Fibroblast of skin of scalp (primary cell): Measurements from ENCODE around the gene FAF2.

Experiments
- DNase-seq: peaks from one replicate; pipeline ENCODE4 v3.0.0-alpha.2; 2013

The FAF2 gene

GRCh38 chr5:176531902-176532493, 83.8 kb downstream of the FAF2 start:
- no peak for DNase-seq

DNA sequence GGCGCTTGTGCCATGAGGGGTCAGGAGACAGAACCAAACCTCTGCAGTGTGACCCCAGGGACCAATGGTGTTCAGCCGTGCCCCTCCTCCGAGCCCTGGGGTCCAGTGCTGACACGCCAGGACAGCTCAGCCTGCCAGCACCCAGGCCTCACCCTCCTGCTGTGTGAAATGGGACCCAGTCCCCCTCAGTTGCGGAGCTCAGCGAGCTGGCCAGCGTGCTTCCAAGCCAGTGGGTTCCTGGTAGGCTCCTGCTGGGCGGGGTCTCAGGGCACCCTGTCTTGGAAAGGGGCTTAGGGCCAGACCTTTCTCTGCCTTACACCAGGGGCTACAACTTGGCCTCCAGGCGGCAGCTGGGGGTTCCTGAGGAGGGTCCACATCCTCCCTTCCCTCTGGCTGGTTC, 84.6 kb downstream of the FAF2 start:
- DNase-seq, result no peak

- DNase-seq, result peak; percentile 17
Observed at GRCh38 chr5:176533390-176533789, 85.2 kb downstream of the FAF2 start.

- DNase-seq, result no peak
Observed at GRCh38 chr5:176533894-176534611, 85.9 kb downstream of the FAF2 start.

GRCh38 chr5:176534640-176535039, 86.5 kb downstream of the FAF2 start:
- no peak for DNase-seq

GRCh38 chr5:176535101-176535663, 87.0 kb downstream of the FAF2 start:
- DNase-seq, result peak; percentile 18

- no peak for DNase-seq
Observed at GRCh38 chr5:176535664-176536131, 87.5 kb downstream of the FAF2 start.

DNA sequence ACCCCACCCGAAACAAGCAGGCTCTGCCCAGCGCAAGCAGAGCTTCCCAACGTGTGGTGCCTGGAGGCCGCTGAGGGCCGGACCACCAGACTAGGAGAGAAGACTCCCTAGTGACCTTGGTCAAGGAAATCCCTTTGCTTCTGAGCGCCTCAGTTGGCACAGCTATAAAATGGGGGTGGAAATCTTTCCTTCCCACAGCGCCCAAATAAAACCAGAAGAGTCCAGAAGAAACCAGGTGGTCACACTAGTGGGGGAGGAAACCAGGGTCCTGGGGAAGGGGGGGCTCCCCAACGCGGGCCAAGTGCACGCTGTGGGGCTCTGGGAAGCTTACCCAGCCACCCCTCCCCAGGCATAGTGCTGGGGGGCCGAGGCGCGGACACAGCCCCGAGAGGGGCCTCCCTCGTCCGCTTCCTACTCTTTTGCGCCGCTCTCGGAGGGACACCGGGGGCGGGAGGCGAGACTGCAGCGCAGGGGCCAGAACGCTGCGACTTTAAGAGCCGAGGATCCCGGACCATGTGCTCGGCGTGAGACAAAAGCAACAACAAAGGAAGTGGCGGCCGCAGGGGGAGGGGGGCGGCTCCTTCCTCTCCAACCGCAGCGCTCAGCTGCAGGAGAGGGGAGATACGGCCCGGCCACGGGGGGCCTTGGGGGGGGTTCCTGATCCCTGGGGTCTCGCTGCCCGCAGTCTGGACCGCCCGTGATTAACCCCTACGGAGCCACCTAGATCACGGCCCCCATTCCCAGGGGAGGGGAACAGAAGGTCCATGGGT, 88.1 kb downstream of the FAF2 start:
- peak; percentile 82 for DNase-seq

GRCh38 chr5:176536902-176537553, 88.8 kb downstream of the FAF2 start, which contains the start of gene RNF44:
Gene RNF44, minus strand, starts transcription at chr5:176537402. Its CDS starts 4,930 bp downstream, at chr5:176532472.
- DNase-seq, result peak; percentile 98

DNA sequence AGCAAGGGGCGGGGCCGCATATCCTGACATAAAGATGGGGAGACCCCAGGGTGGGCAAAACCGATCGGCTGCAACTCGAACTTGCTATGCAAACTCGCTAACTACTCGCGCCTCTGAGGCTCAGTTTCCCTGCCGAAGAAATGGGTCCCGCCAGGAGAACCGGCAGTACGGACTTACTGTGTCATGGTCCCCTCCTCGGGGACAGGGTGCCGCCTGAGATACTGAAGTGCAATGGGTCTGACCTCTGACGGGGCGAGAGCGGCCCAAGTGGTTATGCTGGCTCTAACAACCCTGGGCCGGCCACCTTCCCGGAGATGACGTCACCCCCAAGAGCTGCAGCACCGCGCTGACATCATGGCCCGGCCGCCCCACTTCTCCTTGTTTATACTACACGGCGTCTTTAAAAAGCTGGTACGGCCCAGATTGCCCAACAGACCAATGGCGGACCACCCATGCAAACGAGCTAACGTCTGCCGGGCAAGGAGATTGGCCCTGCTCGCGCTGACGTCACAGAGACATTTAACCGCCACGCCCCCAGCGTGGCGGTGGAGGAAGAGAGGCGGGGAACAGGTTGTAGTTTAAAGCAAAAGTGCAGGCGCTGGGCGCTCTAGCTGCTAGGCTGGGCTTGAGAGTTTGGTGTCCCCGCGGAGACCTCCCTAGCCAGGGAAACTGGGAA, 89.5 kb downstream of the FAF2 start:
- peak; percentile 100 for DNase-seq

- DNase-seq, result no peak
Observed at GRCh38 chr5:176538230-176538988, 90.2 kb downstream of the FAF2 start.

GRCh38 chr5:176538989-176539384, 90.8 kb downstream of the FAF2 start:
- DNase-seq, result no peak

DNA sequence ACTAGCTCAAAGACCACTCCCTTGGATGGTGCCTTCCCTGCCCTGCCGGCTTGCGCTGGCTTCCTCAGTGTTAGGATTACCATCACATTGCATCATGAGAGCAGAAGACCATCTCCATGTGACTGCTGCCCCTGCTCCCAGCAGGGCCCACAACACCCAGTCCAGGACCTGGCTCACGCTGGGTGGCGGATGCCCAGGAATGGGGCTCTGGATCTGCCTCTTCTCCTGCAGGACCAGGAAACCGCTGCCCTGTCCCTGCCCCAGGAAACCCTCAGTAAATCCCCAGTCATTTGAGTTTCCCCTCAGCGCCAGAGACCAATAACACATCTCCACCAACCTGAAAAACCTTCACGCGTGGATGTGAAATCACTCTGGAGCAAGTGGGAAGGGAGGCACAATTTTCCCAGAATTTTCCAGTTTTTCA, 92.3 kb downstream of the FAF2 start:
- DNase-seq, result peak; percentile 38

DNA sequence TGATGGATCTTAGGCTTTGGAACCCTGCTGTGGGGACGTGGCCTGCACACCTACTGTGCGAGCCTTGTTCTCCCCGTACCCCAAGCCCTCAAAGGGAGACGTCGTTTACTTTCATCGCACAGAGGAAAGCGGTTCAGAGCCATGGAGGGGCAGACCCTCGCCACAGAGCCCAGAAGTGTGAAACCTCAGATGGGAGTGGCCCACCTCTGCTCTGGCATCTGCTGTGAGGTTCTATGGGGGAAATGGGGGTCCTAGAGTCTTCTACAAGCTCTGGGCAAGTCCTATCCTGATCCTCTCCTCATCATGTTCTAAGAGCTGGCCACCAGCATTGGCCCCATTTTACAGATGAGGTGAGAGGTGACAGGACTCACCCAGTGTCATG, 92.8 kb downstream of the FAF2 start:
- no peak for DNase-seq

DNA sequence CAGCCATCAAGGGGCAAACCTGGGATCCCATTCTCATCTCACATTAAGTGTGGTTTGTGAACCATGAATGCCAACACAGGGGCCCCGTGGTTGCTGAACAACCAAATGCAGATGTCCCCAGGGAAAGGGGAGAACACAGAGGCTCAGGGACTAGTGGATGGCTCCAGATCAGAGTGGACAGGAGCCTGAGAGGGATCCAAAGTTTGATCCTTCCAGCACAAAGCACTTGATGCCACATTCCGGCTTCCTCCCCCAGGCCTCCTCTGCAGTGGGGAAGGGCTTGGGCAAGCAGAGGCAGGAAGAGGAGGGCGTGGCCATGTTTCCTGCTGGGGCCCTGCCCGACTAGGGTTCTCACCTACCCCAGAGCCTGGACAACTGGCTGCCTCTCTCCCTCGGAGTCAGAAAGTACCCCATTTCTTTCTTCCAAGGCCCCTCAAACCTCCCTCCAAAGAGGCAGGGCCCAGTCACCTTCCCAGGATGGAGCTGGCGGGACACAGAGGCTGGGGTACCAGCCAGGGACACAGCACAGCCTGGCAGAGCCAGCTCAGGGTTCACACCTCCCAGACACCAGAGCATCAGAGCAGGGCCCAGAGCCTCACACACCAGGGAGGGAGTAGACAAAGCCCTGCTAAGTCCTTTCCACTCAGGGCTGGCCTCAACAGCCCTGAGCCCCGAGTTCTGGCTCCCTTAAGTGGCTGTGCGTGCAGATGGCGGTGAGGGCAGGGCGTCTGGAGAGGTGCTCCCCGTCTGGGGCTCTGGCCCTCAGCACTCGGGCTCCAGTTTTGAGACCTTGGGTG, 93.4 kb downstream of the FAF2 start:
- DNase-seq, result peak; percentile 29

DNA sequence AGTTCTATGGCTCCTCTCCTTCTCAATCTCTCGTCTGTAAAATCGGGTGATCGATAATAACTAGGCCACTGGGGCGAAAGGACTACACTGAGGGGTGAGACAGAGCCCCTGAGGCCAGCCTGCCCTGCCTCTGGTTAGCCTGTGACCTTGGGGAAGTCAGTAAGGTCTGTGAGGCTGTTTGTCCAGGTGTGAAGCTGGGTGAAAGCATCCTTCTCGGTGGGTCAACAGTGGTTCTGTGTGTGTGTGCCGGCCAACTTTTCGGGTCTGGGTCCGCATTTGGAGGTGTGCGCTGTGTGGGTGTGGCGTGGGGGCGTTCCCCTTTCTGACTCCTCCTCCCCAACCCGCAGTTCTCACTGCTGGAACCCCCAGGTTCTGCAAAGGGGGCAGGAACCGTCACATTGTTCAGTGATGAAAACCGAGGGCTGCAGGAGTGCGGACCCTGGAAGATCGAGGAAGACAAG, 94.0 kb downstream of the FAF2 start:
- DNase-seq, result no peak

- DNase-seq, result peak; percentile 23
Observed at GRCh38 chr5:176542596-176543427, 94.6 kb downstream of the FAF2 start.

DNA sequence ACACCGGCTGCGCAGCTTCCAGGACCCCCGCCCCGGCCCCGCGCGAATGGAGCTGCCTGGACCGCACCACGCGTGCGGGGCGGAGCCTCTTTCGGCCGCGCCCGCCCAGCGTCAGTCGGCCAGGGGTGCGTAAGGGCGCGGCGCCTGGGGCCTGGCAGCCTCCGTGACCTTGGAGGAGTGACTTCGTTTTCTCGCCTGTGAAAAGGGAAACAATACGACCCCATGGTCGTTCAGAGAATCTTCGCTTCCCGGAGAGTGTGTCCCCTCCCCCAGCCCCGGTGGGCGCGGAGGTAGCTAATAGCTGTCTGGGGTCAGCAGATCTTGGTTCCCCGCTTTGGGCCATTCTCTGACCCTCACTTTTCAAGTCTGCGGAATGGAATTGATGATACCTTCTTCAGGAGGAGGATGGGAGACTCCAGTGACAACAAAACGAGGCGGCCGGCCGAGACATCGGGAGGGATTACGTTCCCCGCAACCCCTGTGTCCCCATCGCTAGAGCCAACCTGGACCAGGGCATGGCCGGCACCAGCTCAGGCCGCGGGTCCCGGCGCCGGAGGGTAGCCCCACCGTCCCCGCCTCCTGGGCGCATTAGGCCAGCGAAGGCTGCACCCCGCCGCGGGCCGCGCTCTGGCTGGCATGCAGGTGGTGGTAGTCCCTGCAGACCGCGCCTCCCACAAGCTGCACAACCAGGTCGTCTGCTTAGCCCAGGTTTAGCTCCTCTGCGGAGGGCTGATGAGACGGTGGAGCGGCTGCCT, 95.4 kb downstream of the FAF2 start:
- DNase-seq, result peak; percentile 33

- DNase-seq, result no peak
Observed at GRCh38 chr5:176545388-176545736, 97.2 kb downstream of the FAF2 start.
